Cardiac fibroblast (primary cell): ENCODE results near the gene UPP1.

ENCODE experiments used
- DNase-seq, 2 donors: peaks; one replicate each; pipeline versions ENCODE4 v3.0.0 to v3.0.0-alpha.2; 2010; ENCODE audit warnings: low read depth in 2 of 2
- H3K4me3 ChIP-seq, 2 donors: replicated peaks in 1 of 2; 1 replicate in 1 of 2; 2 replicates in 1 of 2; pipeline ENCODE4 v1.5.1; 2011; ENCODE audit warnings: low read depth in 2 of 2, low read length in 2 of 2, mild to moderate bottlenecking in 2 of 2, moderate library complexity in 1 of 2
- CTCF ChIP-seq: IDR thresholded peaks from one replicate; pipeline ENCODE4 v1.5.1; 2011; ENCODE audit warnings: low read depth, mild to moderate bottlenecking, low read length, inconsistent platforms

Gene UPP1

GRCh38 chr7:48046458-48046857, 42.6 kb upstream of the UPP1 start:
- H3K4me3 ChIP-seq = no peak overlapping the region
- DNase-seq = no peak
- no peak for TF ChIP-seq CTCF

- H3K4me3 ChIP-seq = no peak overlapping the region
- no peak for TF ChIP-seq CTCF
- no peak for DNase-seq
These were observed 41.0 kb upstream of the UPP1 start for GRCh38 chr7:48048113-48048512.

- H3K4me3 ChIP-seq = no peak overlapping the region
- no peak for DNase-seq
- no peak for TF ChIP-seq CTCF
These were observed 39.2 kb upstream of the UPP1 start for GRCh38 chr7:48049850-48050249.

GRCh38 chr7:48052748-48053147, 36.3 kb upstream of the UPP1 start:
- TF ChIP-seq CTCF = no peak
- DNase-seq = peak; percentile 71 to 73
- no peak overlapping the region for H3K4me3 ChIP-seq

- no peak overlapping the region for H3K4me3 ChIP-seq
- TF ChIP-seq CTCF = no peak
- DNase-seq = no peak
These were observed 35.3 kb upstream of the UPP1 start for GRCh38 chr7:48053736-48054135.

- TF ChIP-seq CTCF = no peak
- no peak for DNase-seq
- H3K4me3 ChIP-seq = no peak overlapping the region
These were observed 30.1 kb upstream of the UPP1 start for GRCh38 chr7:48058990-48059389.

GRCh38 chr7:48059706-48060105, 29.4 kb upstream of the UPP1 start:
- TF ChIP-seq CTCF = no peak

More at GRCh38 chr7:48059706-48060105, 29.4 kb upstream of the UPP1 start:
- H3K4me3 ChIP-seq = no peak overlapping the region
- no peak for DNase-seq
